ENCODE data around the gene C1QTNF6.

DNA sequence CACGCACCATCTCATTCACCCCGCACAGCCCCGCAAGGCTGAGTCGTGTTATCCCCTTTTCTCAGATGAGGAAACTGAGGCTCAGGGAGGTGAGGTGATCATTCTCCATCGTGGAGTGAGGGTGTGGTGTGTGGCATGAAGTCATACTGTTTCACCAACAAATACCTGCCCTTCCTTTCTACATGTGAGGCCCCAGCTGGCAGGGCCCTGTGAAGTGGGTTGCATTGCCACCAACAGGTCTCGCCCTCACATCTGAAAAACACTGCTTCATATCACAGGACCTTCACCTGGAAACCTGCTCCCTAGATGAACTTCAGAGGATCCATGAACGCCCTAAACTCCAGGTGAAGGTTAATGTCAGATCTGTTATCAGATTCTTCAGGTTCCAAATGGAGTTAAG lies 19.9 kb upstream of the C1QTNF6 start:
- TF ChIP-seq TAF1 (IDR thresholded peaks at IDR 0.05; ENCODE audit: low read depth): no peak
- TF ChIP-seq, protein P1, sequence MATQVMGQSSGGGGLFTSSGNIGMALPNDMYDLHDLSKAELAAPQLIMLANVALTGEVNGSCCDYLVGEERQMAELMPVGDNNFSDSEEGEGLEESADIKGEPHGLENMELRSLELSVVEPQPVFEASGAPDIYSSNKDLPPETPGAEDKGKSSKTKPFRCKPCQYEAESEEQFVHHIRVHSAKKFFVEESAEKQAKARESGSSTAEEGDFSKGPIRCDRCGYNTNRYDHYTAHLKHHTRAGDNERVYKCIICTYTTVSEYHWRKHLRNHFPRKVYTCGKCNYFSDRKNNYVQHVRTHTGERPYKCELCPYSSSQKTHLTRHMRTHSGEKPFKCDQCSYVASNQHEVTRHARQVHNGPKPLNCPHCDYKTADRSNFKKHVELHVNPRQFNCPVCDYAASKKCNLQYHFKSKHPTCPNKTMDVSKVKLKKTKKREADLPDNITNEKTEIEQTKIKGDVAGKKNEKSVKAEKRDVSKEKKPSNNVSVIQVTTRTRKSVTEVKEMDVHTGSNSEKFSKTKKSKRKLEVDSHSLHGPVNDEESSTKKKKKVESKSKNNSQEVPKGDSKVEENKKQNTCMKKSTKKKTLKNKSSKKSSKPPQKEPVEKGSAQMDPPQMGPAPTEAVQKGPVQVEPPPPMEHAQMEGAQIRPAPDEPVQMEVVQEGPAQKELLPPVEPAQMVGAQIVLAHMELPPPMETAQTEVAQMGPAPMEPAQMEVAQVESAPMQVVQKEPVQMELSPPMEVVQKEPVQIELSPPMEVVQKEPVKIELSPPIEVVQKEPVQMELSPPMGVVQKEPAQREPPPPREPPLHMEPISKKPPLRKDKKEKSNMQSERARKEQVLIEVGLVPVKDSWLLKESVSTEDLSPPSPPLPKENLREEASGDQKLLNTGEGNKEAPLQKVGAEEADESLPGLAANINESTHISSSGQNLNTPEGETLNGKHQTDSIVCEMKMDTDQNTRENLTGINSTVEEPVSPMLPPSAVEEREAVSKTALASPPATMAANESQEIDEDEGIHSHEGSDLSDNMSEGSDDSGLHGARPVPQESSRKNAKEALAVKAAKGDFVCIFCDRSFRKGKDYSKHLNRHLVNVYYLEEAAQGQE (IDR thresholded peaks at IDR 0.05; ENCODE audit: borderline replicate concordance): no peak
- TF ChIP-seq, protein P2, sequence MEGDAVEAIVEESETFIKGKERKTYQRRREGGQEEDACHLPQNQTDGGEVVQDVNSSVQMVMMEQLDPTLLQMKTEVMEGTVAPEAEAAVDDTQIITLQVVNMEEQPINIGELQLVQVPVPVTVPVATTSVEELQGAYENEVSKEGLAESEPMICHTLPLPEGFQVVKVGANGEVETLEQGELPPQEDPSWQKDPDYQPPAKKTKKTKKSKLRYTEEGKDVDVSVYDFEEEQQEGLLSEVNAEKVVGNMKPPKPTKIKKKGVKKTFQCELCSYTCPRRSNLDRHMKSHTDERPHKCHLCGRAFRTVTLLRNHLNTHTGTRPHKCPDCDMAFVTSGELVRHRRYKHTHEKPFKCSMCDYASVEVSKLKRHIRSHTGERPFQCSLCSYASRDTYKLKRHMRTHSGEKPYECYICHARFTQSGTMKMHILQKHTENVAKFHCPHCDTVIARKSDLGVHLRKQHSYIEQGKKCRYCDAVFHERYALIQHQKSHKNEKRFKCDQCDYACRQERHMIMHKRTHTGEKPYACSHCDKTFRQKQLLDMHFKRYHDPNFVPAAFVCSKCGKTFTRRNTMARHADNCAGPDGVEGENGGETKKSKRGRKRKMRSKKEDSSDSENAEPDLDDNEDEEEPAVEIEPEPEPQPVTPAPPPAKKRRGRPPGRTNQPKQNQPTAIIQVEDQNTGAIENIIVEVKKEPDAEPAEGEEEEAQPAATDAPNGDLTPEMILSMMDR (IDR thresholded peaks at IDR 0.05; ENCODE audit: poor library complexity, severe bottlenecking): no peak
- no peak for TF ChIP-seq EP300 (conservative IDR thresholded peaks at IDR 0.05; ENCODE audit: poor library complexity, severe bottlenecking)
- TF ChIP-seq POLR2AphosphoS5 (IDR thresholded peaks at IDR 0.05): no peak
- no peak for TF ChIP-seq EZH2 (IDR thresholded peaks at IDR 0.05; ENCODE audit: borderline replicate concordance, insufficient read depth, low read length, poor library complexity, severe bottlenecking)

All from neural cell (in vitro differentiated cells).